Activated T-cell treated with anti-CD3 and anti-CD28 coated beads, Interleukin-2, amount 50 U/mL, for 4 hours (primary cell): ENCODE measurements around the gene PTPRE. TPM values are rescaled to one million over a fixed set of nuclear protein-coding genes. Genes with fewer than 3 reads are reported as not detected.

Source experiments
- ATAC-seq, 2 donors: fragments of 200-7000 bp; cut with Tn5 transposase; one replicate each; pipeline ENCODE4 v1.10.0; 2021
- DNase-seq: peaks from one replicate; pipeline ENCODE4 v3.0.0-alpha.2; 2020
- H3K27me3 Mint-ChIP-seq: one replicate; pipeline ENCODE4 v1.8.0; 2021; ENCODE audit warnings: low read depth, mixed read lengths
- H3K36me3 Mint-ChIP-seq: one replicate; pipeline ENCODE4 v1.8.0; 2022; ENCODE audit warnings: mixed read lengths; ENCODE audit not compliant: insufficient read depth
- H3K4me1 Mint-ChIP-seq: one replicate; pipeline ENCODE4 v1.8.0; 2021; ENCODE audit warnings: low read depth, mixed read lengths
- H3K4me3 Mint-ChIP-seq: one replicate; pipeline ENCODE4 v1.8.0; 2021; ENCODE audit warnings: mild to moderate bottlenecking, moderate library complexity, mixed read lengths
- H3K9me3 Mint-ChIP-seq: one replicate; pipeline ENCODE4 v1.8.0; 2021; ENCODE audit warnings: mixed read lengths
- total RNA-seq, 3 donors: library from RNA; stranded (reverse); gene quantifications; one replicate each; pipeline ENCODE4 v1.2.1, GENCODE V29; 2021

The PTPRE gene
- 10 to 100 TPM; 35.8 to 49.1 (median 46.1) TPM for total RNA-seq

- DNase-seq (peak; percentile 64), ATAC-seq (peak; percentile 96 to 97)
- Mint-ChIP-seq H3K4me1 (no peaks in the 10 kb centered on the region), H3K36me3 (no peaks in the 10 kb centered on the region), H3K27me3 (peaks cover 38% of the 10 kb centered on the region), H3K4me3 (peak within 1 kb of the TSS; percentile 37), H3K9me3 (no peaks in the 10 kb centered on the region)
Observed at GRCh38 chr10:127906548-127907377, at the start of gene PTPRE. TSS of gene PTPRE (plus strand) at chr10:127907103. CDS start at chr10:128040882, 133,779 bp downstream.

DNA sequence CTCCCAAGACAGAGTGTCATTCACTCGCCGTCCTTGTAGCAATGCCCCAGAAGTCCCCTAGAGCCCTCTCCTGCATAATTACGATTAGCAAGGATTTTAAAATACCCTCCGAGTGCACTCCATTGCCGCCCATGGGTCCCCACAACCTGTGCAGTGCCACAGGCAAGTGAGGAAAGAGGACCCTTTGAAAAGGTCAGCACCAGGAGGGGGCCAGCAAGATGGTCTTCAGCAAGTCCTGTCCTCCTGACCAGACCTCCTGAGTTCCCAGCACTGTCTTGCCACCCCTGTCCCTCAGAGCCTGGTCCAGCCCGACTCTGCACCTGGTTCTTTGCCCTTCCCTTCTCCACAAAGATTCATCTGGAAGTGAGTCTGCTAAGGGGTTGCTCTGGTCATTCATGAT is 46.3 kb upstream of the PTPRE start:
- ATAC-seq = no peak
- Mint-ChIP-seq H3K27me3 (no peaks in the 10 kb centered on the region), H3K4me3 (no peak overlapping the region), H3K9me3 (peaks cover 9% of the 10 kb centered on the region), H3K4me1 (no peaks in the 10 kb centered on the region), H3K36me3 (no peaks in the 10 kb centered on the region)
- DNase-seq = no peak

DNA sequence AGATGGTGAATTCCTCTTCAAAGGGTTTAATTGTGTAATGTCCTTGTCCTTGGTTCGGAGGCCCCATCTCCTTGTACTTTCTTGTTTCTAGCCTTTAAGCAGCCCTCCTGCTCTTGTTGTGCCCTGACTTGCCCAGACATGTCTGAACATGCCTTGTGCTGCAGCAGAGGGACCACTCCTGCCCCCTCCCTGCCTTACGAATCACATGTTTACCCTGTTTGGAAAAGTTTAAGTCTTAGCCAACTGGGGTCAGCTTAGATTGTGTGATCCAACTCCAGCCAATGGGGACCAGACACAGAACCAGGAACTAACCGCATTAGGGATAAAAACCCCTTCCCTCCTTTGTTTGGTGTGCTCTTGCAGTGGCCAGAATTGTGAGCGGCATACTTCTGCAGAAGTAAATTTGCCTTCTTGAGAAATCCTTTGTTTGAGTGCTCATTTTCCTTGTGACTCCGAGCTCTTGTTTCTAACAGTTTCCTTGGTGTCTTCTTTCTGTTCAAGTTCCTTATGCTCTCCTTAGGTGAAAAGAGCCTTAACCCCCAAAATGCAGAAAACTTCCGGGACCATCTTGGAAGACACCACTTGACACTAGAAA is 43.6 kb upstream of the PTPRE start:
- ATAC-seq = no peak
- DNase-seq = no peak
- H3K4me1 Mint-ChIP-seq = no peaks in the 10 kb centered on the region
- H3K9me3 Mint-ChIP-seq = peaks cover 9% of the 10 kb centered on the region
- H3K36me3 Mint-ChIP-seq = no peaks in the 10 kb centered on the region
- no peak overlapping the region for H3K4me3 Mint-ChIP-seq
- peaks cover 9% of the 10 kb centered on the region for H3K27me3 Mint-ChIP-seq

DNA sequence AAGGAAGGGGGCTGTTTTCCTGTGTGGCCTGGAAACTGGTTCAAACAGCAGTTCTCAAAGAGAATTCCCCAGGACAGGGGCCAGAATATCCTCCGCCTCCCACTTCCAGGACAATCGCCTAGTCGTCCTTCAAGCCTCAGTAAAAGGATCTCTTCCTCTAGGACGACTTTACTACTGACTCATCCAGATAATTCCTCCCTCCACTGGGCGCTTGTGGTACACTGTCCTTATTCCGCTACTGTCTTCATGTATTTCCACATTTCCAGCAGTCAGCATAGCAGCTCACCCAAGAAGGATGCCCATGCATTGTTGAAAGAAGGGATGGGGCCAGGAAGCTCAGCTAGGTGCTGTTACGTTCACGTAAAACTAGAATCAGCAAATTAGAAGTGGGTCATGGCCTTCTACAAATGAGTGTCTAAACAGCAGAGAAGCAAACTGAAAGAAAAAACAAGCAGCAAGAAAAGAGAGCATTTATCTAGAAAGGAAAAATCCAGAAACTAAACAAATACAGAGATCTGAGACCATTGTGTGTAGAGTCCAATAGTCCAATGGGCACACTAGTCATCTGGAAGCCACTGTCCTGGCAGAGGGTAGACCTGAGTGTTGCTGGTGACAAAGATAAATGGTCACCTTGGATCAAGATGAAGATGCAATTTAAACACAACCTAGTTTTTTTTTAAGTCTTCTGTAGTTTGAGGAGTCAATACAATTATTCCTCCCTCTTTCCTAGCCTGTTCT is 40.5 kb upstream of the PTPRE start:
- Mint-ChIP-seq H3K4me3 (no peak overlapping the region), H3K9me3 (peaks cover 20% of the 10 kb centered on the region), H3K27me3 (peaks cover 19% of the 10 kb centered on the region), H3K36me3 (no peaks in the 10 kb centered on the region), H3K4me1 (no peaks in the 10 kb centered on the region)
- DNase-seq (no peak), ATAC-seq (no peak)

DNA sequence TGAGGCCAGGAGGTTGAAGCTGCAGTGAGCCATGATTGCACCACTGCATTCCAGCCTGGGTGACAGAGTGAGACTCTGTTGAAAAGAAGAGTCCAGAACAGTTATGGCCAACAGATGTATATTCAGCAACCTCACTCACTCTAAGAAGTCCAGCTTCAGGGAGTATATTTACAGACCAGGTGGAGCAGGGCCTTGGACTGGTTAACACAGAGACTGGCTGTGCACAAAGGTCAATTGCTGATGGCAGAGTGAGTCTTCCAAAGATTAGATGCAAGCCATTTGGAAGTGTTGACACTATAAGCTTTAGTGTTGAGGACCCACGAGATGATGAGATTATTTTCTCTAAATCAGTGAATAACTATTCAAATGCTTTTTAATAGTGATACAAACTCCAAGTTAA is 39.1 kb upstream of the PTPRE start:
- Mint-ChIP-seq H3K4me3 (no peak overlapping the region), H3K4me1 (no peaks in the 10 kb centered on the region), H3K9me3 (peaks cover 20% of the 10 kb centered on the region), H3K27me3 (peaks cover 28% of the 10 kb centered on the region), H3K36me3 (no peaks in the 10 kb centered on the region)
- ATAC-seq (no peak), DNase-seq (no peak)

DNA sequence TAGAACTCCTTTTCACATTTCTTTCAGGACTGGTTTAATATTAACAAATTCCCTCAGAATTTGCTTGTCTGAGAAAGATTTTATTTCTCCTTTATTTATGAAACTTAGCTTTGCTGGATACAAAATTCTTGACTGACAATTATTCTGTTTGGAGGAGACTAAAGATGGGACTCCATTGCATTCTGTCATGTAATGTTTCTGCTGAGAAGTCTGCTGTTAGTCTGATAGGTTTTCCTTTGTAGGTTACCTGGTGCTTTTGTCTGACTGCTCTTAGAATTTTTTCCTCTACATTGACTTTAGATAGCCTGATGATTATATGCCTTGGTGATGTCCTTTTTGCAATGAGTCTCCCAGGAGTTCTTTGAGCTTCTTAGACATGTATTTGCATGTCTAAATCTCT is 37.6 kb upstream of the PTPRE start:
- ATAC-seq (no peak), DNase-seq (no peak)
- Mint-ChIP-seq H3K36me3 (no peaks in the 10 kb centered on the region), H3K4me1 (no peaks in the 10 kb centered on the region), H3K4me3 (no peak overlapping the region), H3K9me3 (peaks cover 11% of the 10 kb centered on the region), H3K27me3 (peaks cover 31% of the 10 kb centered on the region)

GRCh38 chr10:127871631-127872010 is 35.3 kb upstream of the PTPRE start:
- no peak overlapping the region for H3K4me3 Mint-ChIP-seq
- peaks cover 11% of the 10 kb centered on the region for H3K9me3 Mint-ChIP-seq
- ATAC-seq (no peak), DNase-seq (no peak)
- H3K36me3 Mint-ChIP-seq = no peaks in the 10 kb centered on the region
- no peaks in the 10 kb centered on the region for H3K4me1 Mint-ChIP-seq
- H3K27me3 Mint-ChIP-seq = peaks cover 32% of the 10 kb centered on the region

GRCh38 chr10:127872011-127872761 is 34.7 kb upstream of the PTPRE start:
- ATAC-seq (no peak), DNase-seq (no peak)
- peaks cover 29% of the 10 kb centered on the region for H3K27me3 Mint-ChIP-seq
- H3K36me3 Mint-ChIP-seq = no peaks in the 10 kb centered on the region
- peaks cover 11% of the 10 kb centered on the region for H3K9me3 Mint-ChIP-seq
- H3K4me1 Mint-ChIP-seq = no peaks in the 10 kb centered on the region
- H3K4me3 Mint-ChIP-seq = no peak overlapping the region

GRCh38 chr10:127872871-127873600 is 33.9 kb upstream of the PTPRE start:
- ATAC-seq (no peak), DNase-seq (no peak)
- Mint-ChIP-seq H3K27me3 (peaks cover 29% of the 10 kb centered on the region), H3K4me3 (no peak overlapping the region), H3K9me3 (peaks cover 11% of the 10 kb centered on the region), H3K4me1 (no peaks in the 10 kb centered on the region), H3K36me3 (no peaks in the 10 kb centered on the region)

DNA sequence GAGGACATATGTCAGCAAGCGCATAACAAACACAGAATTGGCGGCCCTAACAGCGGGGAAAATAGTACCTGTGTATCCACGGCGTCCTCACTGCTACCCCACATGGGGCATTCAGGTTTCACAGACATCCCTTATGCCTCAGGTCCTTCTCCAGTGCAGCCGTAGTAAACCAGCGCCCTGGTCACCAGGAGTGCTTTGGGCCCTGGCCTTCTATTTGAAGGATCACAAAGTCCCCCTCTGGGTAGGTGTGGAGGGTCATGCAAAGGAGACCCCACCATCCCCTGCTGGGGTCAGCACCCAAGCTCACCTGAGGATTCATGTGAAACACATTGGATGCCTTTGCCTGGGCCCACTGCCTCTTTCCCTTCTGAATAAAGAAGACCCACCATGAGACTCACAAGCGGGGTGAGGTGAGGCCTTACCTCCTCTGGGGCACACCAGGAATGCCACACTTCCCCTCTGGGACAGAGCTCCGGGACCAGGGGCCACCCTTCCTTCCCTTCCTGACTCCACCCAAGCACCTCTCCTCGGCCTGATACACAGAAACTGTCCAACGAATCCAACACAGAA is 32.9 kb upstream of the PTPRE start:
- H3K9me3 Mint-ChIP-seq = peaks cover 8% of the 10 kb centered on the region
- H3K4me1 Mint-ChIP-seq = no peaks in the 10 kb centered on the region

GRCh38 chr10:127874671-127875448 is 32.0 kb upstream of the PTPRE start:
- Mint-ChIP-seq H3K27me3 (peaks cover 23% of the 10 kb centered on the region), H3K36me3 (no peaks in the 10 kb centered on the region), H3K4me1 (no peaks in the 10 kb centered on the region), H3K9me3 (peaks cover 1% of the 10 kb centered on the region), H3K4me3 (no peak overlapping the region)
- DNase-seq (no peak), ATAC-seq (no peak)

More for the DNA sequence above, 32.9 kb upstream of the PTPRE start:
- Mint-ChIP-seq H3K27me3 (peaks cover 23% of the 10 kb centered on the region), H3K4me3 (no peak overlapping the region), H3K36me3 (no peaks in the 10 kb centered on the region)
- DNase-seq = no peak
- ATAC-seq = no peak

- DNase-seq = no peak
- Mint-ChIP-seq H3K4me1 (peaks cover 5% of the 10 kb centered on the region), H3K27me3 (peaks cover 23% of the 10 kb centered on the region), H3K9me3 (no peaks in the 10 kb centered on the region), H3K36me3 (no peaks in the 10 kb centered on the region), H3K4me3 (no peak overlapping the region)
- no peak for ATAC-seq
Observed at GRCh38 chr10:127875449-127875765, 31.5 kb upstream of the PTPRE start.

DNA sequence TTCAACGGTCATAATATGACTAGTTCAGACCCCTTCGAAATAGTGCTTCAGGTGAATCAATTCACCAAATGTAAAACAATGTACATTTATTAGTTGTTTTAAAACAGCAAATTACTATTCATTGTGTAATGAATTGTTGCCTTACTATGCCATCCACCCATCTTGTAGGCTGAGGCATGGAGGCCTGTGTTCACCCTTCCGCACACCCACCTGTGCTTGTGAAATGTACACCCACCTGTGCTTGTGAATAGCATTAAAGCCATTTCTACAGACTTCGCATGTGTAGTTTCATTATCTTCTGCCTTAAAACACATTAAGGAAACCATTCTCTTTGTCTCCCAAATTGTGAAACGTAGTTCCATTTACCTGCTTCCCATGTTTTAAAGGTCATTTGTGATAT is 31.0 kb upstream of the PTPRE start:
- DNase-seq (no peak), ATAC-seq (no peak)
- no peaks in the 10 kb centered on the region for H3K36me3 Mint-ChIP-seq
- no peaks in the 10 kb centered on the region for H3K9me3 Mint-ChIP-seq
- peaks cover 21% of the 10 kb centered on the region for H3K27me3 Mint-ChIP-seq
- no peak overlapping the region for H3K4me3 Mint-ChIP-seq
- peaks cover 8% of the 10 kb centered on the region for H3K4me1 Mint-ChIP-seq
